HG02759 (cell line): ENCODE measurements around the gene NSFL1C.
"Not testable (repeated sequence)": the region's sequence is repeated elsewhere in the genome, so short reads cannot be mapped to it uniquely, and the experiment has no call there.

Experiments
- ATAC-seq: cut with Tn5 transposase; IDR thresholded peaks from one replicate; pipeline ENCODE4 v1.9.1; 2021; ENCODE audit warnings: mild to moderate bottlenecking, moderate library complexity; ENCODE audit not compliant: unreplicated experiment

Gene NSFL1C

DNA sequence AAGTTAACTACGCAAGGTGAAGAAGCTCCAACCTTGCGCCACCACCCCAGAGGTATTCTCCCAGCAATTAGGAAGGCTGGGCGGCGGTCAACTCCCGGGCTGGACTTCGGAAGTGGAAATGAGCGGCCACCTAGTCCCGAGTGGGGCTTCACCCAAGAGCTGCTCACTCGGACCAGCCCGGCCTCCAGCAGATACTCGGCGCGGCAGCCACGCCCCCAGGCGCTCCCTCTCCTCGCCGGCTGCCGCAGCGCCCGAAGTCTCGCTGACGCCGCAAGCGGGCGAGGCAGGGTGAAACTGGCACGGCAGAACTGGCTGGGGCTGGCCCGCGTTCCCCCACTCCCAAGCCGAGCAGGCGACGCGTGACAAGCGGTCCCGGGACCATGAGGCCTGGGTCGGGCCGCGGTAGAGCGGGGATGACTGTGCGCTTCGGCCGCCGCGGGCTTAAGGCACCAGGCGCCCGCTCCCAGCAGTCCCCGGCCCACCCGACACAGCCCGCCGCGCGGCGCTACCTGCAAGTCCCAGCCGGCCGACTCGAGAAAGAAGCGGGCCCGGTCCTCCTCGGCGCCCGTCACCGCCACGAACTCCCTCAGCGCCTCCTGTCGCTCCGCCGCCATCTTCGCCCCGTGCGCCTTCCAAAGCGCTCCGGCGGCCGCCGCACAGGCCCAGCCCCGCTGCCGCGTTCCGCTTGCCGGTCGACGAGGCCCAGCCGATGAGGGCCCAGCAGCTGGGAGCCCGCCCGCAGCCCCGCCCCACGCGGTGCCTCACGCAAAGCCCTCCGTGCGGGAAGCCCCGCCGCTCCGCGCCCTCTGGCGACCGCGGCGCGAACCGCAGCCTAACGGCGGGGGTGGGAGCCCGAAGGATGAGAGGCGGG is at the start of gene NSFL1C:
TSS of gene NSFL1C (minus strand) at position 639 of the 871 bp plus-strand sequence. CDS start at position 614, 25 bp downstream.
- peak; percentile 93 for ATAC-seq

DNA sequence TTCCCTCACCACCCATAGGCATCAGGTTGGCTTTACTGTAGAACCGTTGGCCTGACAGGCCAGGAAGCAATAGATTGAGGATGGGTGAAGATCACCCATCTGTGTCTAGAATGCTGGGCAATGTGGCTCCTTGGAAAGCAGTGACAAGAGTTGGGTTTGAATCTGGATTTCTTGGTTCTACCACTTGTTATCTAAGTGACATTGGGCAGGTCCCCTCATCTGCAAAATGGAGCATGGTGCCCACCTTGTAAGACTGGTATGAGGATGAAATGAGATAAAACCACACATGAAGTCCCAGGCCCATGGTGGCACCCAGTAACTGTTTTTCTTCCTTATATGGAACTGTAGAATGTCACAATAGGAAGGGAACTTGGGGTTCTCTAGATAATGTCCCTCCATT is 47.2 kb upstream of the NSFL1C start:
- no peak for ATAC-seq

- ATAC-seq, result no peak
Observed at GRCh38 chr20:1509237-1509636, 42.6 kb upstream of the NSFL1C start.

- ATAC-seq, result no peak
Observed at GRCh38 chr20:1508574-1508973, 41.9 kb upstream of the NSFL1C start.

GRCh38 chr20:1507276-1507675 is 40.6 kb upstream of the NSFL1C start:
- no peak for ATAC-seq

DNA sequence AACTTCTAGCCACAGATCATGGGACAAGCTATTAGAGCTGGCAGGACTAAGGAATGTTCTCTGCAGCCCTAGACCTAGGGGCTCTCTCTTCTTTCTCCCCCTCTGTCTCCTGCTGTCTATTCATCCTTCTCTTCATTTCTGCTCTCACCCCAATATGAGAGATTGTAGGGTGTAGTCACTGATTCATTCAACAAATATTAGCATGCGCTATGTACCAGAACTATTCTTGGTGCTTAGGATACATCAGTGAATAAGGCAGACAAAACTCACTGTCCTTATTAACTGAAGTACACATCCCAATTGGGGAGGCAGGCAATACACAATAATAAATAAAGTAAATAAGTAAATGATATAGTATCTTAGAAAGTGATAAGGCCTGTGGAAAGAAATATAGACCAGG is 39.2 kb upstream of the NSFL1C start:
- no peak for ATAC-seq

- ATAC-seq, result no peak
Observed at GRCh38 chr20:1505361-1505760, 38.7 kb upstream of the NSFL1C start.

GRCh38 chr20:1503564-1504227 is 37.0 kb upstream of the NSFL1C start:
- peak; percentile 91 for ATAC-seq

- no peak for ATAC-seq
Observed at GRCh38 chr20:1500496-1500895, 33.8 kb upstream of the NSFL1C start.

DNA sequence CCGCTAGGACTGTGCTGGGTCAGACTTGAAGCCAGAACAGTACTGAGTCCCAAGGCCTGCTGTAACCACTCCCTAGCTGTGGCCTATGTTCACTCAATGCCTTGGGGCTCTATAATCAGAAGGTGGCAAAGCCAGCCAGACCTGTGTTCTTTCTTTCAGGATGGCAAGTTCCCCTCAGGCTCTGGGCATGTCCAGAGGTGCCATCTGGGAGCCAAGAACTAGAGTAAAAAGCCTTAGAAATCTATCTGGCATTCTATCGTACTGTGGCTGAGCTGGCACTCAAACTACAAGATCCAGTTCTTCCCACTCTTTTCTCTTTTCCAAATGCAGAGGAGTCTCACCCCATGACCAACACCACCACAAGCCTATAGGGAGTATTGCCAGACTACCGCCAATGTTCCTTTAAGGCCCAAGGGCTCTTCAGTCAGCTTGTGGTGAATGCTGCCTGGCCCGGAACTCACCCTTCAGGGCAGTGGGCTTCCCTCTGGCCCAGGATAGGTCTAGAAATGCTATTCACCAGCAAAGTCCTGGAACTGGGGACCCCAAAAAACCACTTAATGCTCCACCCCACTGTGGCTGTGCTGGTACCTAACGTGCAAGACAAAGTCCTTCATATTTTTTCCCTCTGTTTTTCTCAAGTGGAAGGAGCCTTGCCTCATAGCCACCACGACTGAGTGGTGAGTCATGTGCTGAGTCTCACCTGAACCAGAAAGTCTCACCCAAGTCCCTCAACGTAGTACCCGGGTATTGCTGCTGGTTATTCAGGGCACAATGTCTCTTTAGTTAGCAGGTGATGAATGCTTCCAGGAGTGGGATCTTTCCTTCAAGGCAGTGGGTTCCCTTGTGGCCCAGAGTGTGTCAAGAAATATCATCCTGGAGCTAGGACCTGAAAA is 33.1 kb upstream of the NSFL1C start:
- ATAC-seq, result no peak

GRCh38 chr20:1497371-1497770 is 30.7 kb upstream of the NSFL1C start:
- not testable (repeated sequence) for ATAC-seq

- no peak for ATAC-seq
Observed at GRCh38 chr20:1496930-1497329, 30.3 kb upstream of the NSFL1C start.

DNA sequence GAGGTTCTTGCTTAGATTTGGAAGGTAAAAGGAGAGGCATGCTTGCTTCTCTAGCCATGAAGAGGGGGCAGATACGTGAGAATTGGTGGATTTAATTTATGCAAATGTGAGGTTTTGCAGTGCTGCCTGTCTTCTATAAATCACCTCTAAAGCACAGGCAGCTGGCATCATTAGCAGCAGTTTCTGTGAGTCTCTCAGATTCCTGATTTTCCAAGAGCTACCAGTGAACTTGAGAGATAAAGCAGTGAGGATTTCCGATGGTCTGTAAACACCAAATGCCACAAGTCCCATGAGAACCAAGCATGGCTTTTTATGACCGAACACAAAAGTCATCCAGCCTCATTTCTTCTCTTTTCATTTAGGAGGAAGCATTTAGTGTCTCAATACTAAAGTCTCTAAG is 27.8 kb upstream of the NSFL1C start:
- ATAC-seq, result no peak

GRCh38 chr20:1493536-1493935 is 26.9 kb upstream of the NSFL1C start:
- no peak for ATAC-seq

- no peak for ATAC-seq
Observed at GRCh38 chr20:1491860-1492642, 25.4 kb upstream of the NSFL1C start.

- ATAC-seq, result no peak
Observed at GRCh38 chr20:1491281-1491840, 24.7 kb upstream of the NSFL1C start, which contains the start of gene SIRPB2. TSS of gene SIRPB2 (minus strand) at chr20:1491420. CDS start at chr20:1491359, 61 bp downstream.

- no peak for ATAC-seq
Observed at GRCh38 chr20:1490643-1491195, 24.1 kb upstream of the NSFL1C start.

- no peak for ATAC-seq
Observed at GRCh38 chr20:1489764-1490436, 23.3 kb upstream of the NSFL1C start.

GRCh38 chr20:1489325-1489724 is 22.7 kb upstream of the NSFL1C start:
- ATAC-seq, result no peak
